ENCODE data around the gene MFGE8.

DNA sequence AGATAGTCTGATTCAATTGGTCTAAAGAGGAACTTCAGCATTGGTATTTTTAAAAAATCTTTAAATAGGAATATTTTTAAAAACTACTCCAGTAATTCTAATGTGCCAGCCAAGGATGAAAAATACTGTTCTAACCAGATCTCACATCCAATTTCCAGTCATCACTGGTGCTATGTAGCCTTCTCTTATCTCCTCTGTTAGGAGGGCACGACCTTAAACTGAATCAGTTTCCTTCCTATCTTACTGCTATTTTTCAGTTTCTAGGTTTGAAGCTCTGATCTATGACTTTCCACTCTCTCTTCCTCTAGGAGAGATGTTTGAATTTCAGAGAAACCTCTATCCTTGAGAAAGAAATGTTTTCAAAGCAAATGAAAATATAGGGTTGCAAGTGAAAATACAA is 49.8 kb downstream of the MFGE8 start:
- TF ChIP-seq, protein P1, sequence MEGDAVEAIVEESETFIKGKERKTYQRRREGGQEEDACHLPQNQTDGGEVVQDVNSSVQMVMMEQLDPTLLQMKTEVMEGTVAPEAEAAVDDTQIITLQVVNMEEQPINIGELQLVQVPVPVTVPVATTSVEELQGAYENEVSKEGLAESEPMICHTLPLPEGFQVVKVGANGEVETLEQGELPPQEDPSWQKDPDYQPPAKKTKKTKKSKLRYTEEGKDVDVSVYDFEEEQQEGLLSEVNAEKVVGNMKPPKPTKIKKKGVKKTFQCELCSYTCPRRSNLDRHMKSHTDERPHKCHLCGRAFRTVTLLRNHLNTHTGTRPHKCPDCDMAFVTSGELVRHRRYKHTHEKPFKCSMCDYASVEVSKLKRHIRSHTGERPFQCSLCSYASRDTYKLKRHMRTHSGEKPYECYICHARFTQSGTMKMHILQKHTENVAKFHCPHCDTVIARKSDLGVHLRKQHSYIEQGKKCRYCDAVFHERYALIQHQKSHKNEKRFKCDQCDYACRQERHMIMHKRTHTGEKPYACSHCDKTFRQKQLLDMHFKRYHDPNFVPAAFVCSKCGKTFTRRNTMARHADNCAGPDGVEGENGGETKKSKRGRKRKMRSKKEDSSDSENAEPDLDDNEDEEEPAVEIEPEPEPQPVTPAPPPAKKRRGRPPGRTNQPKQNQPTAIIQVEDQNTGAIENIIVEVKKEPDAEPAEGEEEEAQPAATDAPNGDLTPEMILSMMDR (IDR thresholded peaks at IDR 0.05), result no peak
- TF ChIP-seq ESRRA (IDR thresholded peaks at IDR 0.05; ENCODE audit: borderline replicate concordance, low read length) (no peak), SMC3 (IDR thresholded peaks at IDR 0.05) (no peak), POLR2A (IDR thresholded peaks at IDR 0.05; ENCODE audit: low read length) (no peak), CHD4 (IDR thresholded peaks at IDR 0.05; ENCODE audit: borderline replicate concordance) (no peak), CEBPB (IDR thresholded peaks at IDR 0.05) (no peak), MAFK (IDR thresholded peaks at IDR 0.05; ENCODE audit: partially characterized antibody) (no peak), FOSB (CRISPR knock-in tag; IDR thresholded peaks at IDR 0.05) (no peak), HDAC2 (IDR thresholded peaks at IDR 0.05) (no peak)
- TF ChIP-seq, protein P2, sequence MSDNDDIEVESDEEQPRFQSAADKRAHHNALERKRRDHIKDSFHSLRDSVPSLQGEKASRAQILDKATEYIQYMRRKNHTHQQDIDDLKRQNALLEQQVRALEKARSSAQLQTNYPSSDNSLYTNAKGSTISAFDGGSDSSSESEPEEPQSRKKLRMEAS (IDR thresholded peaks at IDR 0.05), result no peak
- TF ChIP-seq, protein P3, sequence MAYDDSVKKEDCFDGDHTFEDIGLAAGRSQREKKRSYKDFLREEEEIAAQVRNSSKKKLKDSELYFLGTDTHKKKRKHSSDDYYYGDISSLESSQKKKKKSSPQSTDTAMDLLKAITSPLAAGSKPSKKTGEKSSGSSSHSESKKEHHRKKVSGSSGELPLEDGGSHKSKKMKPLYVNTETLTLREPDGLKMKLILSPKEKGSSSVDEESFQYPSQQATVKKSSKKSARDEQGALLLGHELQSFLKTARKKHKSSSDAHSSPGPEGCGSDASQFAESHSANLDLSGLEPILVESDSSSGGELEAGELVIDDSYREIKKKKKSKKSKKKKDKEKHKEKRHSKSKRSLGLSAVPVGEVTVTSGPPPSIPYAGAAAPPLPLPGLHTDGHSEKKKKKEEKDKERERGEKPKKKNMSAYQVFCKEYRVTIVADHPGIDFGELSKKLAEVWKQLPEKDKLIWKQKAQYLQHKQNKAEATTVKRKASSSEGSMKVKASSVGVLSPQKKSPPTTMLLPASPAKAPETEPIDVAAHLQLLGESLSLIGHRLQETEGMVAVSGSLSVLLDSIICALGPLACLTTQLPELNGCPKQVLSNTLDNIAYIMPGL (CRISPR knock-in tag; IDR thresholded peaks at IDR 0.05; ENCODE audit: borderline replicate concordance), result no peak

All from A549 (cell line).